ENCODE data around the gene ZFP62. TPM values are rescaled to one million over a fixed set of nuclear protein-coding genes. Genes with fewer than 3 reads are reported as not detected.
A peak's percentile ranks its signal among the peaks of the same experiment; 100 is the strongest.
"Not testable (repeated sequence)": the region's sequence is repeated elsewhere in the genome, so short reads cannot be mapped to it uniquely, and the experiment has no call there.

The ZFP62 gene
- total RNA-seq (2014; rRNA removed; shearing (Covaris generic)) = 8.4 and 16.9 TPM in 2 replicates

DNA sequence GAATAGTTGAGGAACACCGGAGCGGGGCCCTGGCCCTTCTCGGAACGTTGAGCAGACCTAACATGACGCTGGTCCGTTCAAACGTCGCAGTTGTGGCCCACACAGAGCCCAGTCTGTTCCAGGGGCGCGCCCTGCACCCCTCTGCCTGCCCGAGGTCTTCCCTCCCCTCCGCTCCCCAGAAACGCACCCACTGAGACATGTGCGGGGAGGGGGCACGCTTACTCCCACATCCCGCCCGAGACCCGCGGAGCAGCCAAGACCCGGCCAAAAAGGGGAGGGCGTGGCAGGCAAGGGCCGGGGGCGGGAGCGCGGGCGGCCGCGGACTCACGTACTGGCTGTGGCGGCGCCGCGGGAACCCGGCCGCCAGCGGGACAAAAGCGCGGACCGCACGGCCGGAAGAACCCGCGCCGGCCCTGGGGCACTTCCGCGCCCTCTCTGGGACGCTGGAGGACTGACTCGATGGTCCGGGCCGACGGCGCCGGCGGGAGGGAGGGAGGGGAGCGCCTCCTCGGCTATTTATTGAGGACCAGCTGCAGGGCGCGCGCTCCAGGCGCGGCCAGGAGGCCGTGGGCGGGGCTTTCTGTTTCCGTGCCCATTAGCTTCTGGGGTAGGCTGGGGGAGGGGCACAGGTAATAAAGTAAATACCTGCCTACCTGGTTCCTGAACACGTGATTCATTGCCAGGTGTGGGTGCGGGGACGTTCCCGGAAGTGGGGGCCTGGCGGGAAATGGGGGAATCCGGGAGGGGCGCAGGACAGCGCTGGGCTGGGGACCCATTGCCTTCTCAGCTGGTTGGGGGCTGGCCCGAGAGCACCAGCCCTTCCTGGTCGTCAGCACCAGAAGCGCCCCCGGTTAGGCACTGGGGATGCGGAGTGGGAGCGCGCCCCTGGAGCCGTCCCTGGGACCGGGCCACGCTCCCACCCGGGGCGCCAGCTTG is at the start of gene ZFP62:
TSS of gene ZFP62 (minus strand) at position 390 of the 936 bp plus-strand sequence. CDS start at position 333, 57 bp downstream.
- peak; percentile 87 for DNase-seq (ENCODE audit: low read depth)

DNA sequence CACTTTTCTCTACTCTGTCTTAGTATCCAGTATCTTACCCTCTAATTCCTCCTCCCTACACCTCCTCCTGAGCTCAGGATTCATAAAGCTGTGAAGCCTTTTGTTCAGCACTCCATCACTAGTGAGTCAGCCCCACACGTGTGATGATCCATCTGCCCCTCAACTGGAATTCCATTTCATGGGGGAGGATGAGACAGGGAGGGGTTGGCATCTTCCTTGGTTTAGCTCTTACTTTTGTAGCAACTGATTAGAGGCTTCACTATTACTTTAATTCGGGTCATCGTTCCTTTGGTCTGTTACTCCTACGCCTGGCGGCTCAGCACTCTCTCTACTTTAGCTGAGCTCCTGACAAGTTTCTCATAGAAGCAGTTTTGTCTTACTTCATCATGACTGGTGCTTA is 49.7 kb upstream of the ZFP62 start:
- DNase-seq (ENCODE audit: low read depth) = peak; percentile 9

DNA sequence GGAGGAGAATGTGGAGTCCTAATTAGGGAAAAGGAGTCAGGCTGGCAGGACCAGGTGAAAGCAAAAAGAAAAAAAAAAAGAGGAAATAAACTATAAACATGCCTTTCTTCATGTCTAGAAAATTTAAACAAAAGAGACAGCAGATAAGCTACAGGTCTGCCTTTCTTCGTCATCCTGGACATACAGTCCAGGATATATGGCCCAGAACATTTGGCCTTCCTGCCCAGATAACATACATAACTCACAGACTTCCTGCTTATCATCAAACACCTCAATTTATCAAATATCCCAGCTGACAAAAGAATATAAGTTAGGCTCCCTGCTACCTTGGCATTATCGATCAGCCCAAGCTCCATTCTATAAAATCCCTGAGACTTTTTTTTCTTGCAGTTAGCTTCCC is 49.1 kb upstream of the ZFP62 start:
- no peak for DNase-seq (ENCODE audit: low read depth)

DNA sequence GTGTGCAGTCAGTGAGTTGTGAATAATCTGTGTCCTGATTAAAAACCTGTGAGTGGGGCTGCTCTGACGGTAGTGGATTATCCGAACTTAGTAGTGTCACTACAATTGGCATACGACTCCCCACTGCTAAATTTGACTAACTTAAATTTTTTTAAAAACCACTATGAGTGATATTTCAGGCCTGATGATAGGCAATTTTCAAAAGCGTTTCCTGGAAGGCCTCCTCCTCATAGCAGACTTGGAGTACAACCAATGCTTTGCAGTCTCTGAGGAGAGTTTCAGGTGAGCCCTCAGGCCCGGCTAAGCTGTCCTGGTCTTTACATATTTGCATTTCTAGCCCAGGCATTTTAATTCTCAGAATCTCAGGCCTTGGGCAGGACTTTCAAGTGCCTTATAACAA is 48.7 kb upstream of the ZFP62 start:
- no peak for DNase-seq (ENCODE audit: low read depth)

DNA sequence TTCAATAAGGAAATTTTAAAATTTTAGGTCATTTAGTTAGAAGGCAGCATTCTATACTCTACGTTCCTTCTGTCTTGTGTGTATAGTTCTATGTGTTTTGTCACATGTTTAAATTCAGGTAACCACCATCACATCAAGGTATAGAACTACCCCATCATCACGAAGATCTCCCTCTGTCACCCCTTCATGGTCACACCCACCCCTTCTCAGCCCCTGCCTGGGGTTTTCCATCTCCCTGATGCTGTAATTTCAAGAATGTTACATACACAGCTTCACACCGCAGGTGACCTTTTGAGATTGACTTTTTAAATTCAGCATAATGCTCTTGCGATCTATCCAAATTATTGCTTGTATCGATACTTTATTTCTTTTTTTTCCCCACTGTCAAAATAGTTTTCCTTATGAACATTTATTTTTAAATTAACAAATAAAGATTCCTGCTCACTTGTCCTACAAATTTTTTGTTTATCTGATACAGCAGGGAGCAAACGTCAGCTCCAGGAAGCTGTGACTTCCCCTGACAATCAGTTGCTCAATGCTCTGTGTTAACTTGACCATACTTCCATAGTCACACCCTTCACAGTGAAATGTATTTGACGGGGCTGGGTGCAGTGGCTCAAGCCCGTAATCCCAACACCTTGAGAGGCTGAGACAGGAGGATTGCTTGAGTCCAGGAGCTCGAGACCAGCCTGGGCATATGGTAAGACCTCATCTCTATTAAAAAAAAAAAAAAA is 48.1 kb upstream of the ZFP62 start:
- no peak for DNase-seq (ENCODE audit: low read depth)

DNA sequence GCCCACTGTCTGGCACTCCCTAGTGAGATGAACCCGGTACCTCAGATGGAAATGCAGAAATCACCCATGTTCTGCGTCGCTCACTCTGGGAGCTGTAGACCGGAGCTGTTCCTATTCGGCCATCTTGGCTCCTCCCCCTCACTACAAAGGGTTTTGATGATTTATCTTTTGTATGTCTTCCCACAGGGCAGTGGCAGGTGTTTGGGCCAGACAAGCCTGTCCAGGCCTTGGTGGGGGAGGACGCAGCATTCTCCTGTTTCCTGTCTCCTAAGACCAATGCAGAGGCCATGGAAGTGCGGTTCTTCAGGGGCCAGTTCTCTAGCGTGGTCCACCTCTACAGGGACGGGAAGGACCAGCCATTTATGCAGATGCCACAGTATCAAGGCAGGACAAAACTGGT is 47.3 kb upstream of the ZFP62 start:
- no peak for DNase-seq (ENCODE audit: low read depth)

DNA sequence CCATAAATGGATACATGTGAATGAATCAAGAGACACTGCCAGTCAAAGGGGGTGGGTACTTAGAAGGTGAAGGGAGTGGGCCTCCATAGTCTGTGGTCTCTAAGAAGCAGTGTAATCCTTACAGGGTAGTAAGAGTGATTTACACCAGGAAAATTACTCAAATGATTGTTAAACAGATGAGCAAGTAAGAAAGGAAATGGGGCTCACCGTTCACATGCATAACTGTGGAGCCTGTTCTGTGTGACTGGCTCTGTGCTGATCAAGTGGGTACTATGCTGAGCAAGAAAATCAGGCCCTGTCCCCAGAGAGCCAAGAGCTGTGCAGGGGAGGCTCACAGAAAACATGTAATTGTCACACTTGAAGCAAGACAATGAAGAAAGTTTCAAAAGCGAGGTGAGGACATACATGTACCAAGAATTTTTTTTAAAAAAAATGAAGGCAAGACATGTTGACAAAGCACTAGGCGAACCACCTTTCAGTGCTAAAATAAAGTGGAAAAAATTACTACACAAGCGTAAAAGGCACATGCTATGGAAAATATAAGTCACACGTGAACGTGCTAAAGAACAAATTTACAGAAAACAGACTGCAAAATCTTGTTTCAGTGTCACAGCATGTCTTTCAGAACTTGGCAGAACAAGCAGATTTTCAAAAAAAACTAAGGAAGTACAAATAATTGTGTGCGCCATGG is 40.4 kb upstream of the ZFP62 start:
- DNase-seq (ENCODE audit: low read depth) = no peak

- DNase-seq (ENCODE audit: low read depth) = no peak
Observed at GRCh38 chr5:180900178-180900577, 39.1 kb upstream of the ZFP62 start.

GRCh38 chr5:180898621-180899246 is 37.7 kb upstream of the ZFP62 start, which contains the start of gene BTNL8:
TSS of gene BTNL8 (plus strand) at chr5:180899159. CDS start at chr5:180899311, 152 bp downstream.
- no peak for DNase-seq (ENCODE audit: low read depth)

DNA sequence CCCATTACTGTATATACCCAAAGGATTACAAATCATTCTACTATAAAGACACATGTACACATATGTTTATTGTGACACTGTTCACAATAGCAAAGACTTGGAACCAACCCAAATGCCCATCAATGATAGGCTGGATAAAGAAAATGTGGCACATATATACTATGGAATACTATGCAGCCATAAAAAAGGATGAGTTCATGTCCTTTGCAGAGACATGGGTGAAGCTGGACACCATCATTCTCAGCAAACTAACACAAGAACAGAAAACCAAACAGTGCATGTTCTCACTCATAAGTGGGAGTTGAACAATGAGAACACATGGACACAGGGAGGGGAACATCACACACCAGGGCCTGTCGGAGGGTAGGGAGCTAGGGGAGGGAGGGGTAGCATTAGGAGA is 34.3 kb upstream of the ZFP62 start:
- DNase-seq (ENCODE audit: low read depth) = not testable (repeated sequence)

- no peak for DNase-seq (ENCODE audit: low read depth)
Observed at GRCh38 chr5:180889381-180889780, 28.3 kb upstream of the ZFP62 start.

- DNase-seq (ENCODE audit: low read depth) = not testable (repeated sequence)
Observed at GRCh38 chr5:180885845-180886529, 24.9 kb upstream of the ZFP62 start.

GRCh38 chr5:180875860-180876426 is 14.9 kb upstream of the ZFP62 start:
- DNase-seq (ENCODE audit: low read depth) = no peak

- DNase-seq (ENCODE audit: low read depth) = no peak
Observed at GRCh38 chr5:180874804-180875582, 13.9 kb upstream of the ZFP62 start.

- DNase-seq (ENCODE audit: low read depth) = peak; percentile 66
Observed at GRCh38 chr5:180873615-180874520, 12.8 kb upstream of the ZFP62 start.

DNA sequence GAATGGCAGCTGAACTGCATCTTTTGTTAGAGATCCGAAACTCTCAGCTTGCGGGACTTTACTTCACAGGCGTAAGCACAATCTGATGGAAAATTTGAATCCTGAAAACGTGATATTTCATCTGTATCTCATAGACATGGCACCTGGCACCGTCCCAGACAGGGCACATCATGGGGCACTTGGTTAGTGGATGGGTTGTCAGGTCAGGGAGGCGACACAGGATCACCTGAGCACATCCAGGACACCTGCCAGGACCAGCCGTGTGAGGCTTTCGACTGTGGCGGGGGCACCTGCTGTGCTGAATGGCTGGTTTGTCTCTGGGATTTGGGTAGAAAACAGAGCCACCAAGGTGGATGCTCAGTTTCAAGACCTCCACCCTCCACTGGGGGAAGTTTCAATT is 11.3 kb upstream of the ZFP62 start:
- DNase-seq (ENCODE audit: low read depth) = no peak

- DNase-seq (ENCODE audit: low read depth) = no peak
Observed at GRCh38 chr5:180870276-180871068, 9.4 kb upstream of the ZFP62 start.

DNA sequence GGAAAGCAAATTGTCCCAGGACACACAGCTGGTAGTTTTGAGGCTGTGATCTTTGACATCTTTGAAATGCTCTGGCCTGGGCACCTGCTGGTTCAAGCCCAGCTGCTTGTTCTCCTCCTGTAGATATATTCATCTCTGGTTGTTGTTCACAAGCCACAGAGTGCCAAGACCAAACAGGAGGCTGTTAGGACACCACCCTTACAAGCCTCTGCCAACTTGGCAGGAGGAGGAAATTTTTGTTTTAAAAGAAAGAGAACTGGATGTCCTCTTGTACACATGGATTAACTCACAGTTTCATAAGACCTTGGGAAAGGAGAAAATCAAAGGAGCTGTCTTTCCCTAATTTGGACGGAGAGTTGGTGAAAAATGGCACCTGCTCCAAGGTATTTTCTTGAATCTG is 8.5 kb upstream of the ZFP62 start:
- no peak for DNase-seq (ENCODE audit: low read depth)
